ENCODE measurements around the gene TAS2R41.
"Not testable (repeated sequence)": the region's sequence is repeated elsewhere in the genome, so short reads cannot be mapped to it uniquely, and the experiment has no call there.

Gene TAS2R41

GRCh38 chr7:143485094-143485493 lies 7.4 kb downstream of the TAS2R41 start:
- peak in 2 of 3 donors; percentile 58 to 73 for DNase-seq
- Histone ChIP-seq H3K36me3 (ENCODE audit: control insufficient read depth in 4 of 4, insufficient read depth in 4 of 4, low read length in 3 of 4) (no peaks in the 10 kb centered on the region), H3K27ac (ENCODE audit: insufficient read depth in 1 of 2, low read depth in 1 of 2, low read length in 2 of 2, poor library complexity in 1 of 2, severe bottlenecking in 2 of 2) (peak overlapping the region in 1 of 2 experiments; percentile 10), H3K4me3 (ENCODE audit: control insufficient read depth in 1 of 7, extremely low read depth in 1 of 7, insufficient read depth in 4 of 7, low read depth in 2 of 7, low read length in 6 of 7) (no peak overlapping the region), H3K27me3 (replicated peaks in 2 of 5; ENCODE audit: control insufficient read depth in 4 of 5, insufficient read depth in 5 of 5, low read length in 4 of 5) (no peaks in the 10 kb centered on the region), H3K4me1 (ENCODE audit: control extremely low read depth in 1 of 4, control insufficient read depth in 4 of 4, insufficient read depth in 4 of 4, low read length in 3 of 4) (peaks cover 0 to 10% (median 8%) of the 10 kb centered on the region in 4 experiments), H3K9me3 (ENCODE audit: control extremely low read depth in 1 of 5, control insufficient read depth in 4 of 5, insufficient read depth in 2 of 5, low read depth in 1 of 5, low read length in 4 of 5) (peaks cover 0 to 1% (median 0%) of the 10 kb centered on the region in 5 experiments)
- ChIA-PET POLR2A (no interaction called here), CTCF (interaction anchor here (1.1 to 4.8 kb wide), 4 partner anchors 10 to 45 kb away, joined by 3 to 17 read pairs (median 4); no protein-coding TSS in a partner anchor)

- POLR2A ChIA-PET = no interaction called here
- H3K4me3 ChIP-seq (ENCODE audit: control insufficient read depth in 1 of 7, extremely low read depth in 1 of 7, insufficient read depth in 4 of 7, low read depth in 2 of 7, low read length in 6 of 7) = no peak overlapping the region
- DNase-seq = no peak
- H3K27me3 ChIP-seq (replicated peaks in 2 of 5; ENCODE audit: control insufficient read depth in 4 of 5, insufficient read depth in 5 of 5, low read length in 4 of 5) = no peaks in the 10 kb centered on the region
- H3K9me3 ChIP-seq (ENCODE audit: control extremely low read depth in 1 of 5, control insufficient read depth in 4 of 5, insufficient read depth in 2 of 5, low read depth in 1 of 5, low read length in 4 of 5) = peaks cover 0 to 1% (median 0%) of the 10 kb centered on the region in 5 experiments
- 91% methylated on average over 6 of the region's 6 CpGs for WGBS (ENCODE audit: insufficient coverage)
- CTCF ChIA-PET = interaction anchor here (1.1 to 4.8 kb wide), 4 partner anchors 9 to 45 kb away, joined by 3 to 17 read pairs (median 4); no protein-coding TSS in a partner anchor
- peak overlapping the region in 1 of 2 experiments; percentile 10 for H3K27ac ChIP-seq (ENCODE audit: insufficient read depth in 1 of 2, low read depth in 1 of 2, low read length in 2 of 2, poor library complexity in 1 of 2, severe bottlenecking in 2 of 2)
- peaks cover 0 to 10% (median 8%) of the 10 kb centered on the region in 4 experiments for H3K4me1 ChIP-seq (ENCODE audit: control extremely low read depth in 1 of 4, control insufficient read depth in 4 of 4, insufficient read depth in 4 of 4, low read length in 3 of 4)
- H3K36me3 ChIP-seq (ENCODE audit: control insufficient read depth in 4 of 4, insufficient read depth in 4 of 4, low read length in 3 of 4) = no peaks in the 10 kb centered on the region
These were observed 7.8 kb downstream of the TAS2R41 start for GRCh38 chr7:143485500-143485899.

- H3K4me3 ChIP-seq (ENCODE audit: control insufficient read depth in 1 of 7, extremely low read depth in 1 of 7, insufficient read depth in 4 of 7, low read depth in 2 of 7, low read length in 6 of 7); H3K36me3 ChIP-seq (ENCODE audit: control insufficient read depth in 4 of 4, insufficient read depth in 4 of 4, low read length in 3 of 4); H3K27ac ChIP-seq (ENCODE audit: insufficient read depth in 1 of 2, low read depth in 1 of 2, low read length in 2 of 2, poor library complexity in 1 of 2, severe bottlenecking in 2 of 2); H3K27me3 ChIP-seq (replicated peaks in 2 of 5; ENCODE audit: control insufficient read depth in 4 of 5, insufficient read depth in 5 of 5, low read length in 4 of 5); H3K9me3 ChIP-seq (ENCODE audit: control extremely low read depth in 1 of 5, control insufficient read depth in 4 of 5, insufficient read depth in 2 of 5, low read depth in 1 of 5, low read length in 4 of 5); POLR2A ChIA-PET: not testable (repeated sequence)
- CTCF ChIA-PET = interaction anchor here (1.2 to 4.8 kb wide), 2 partner anchors 15 to 18 kb away, joined by 3 to 17 read pairs; no protein-coding TSS in a partner anchor
- 100% methylated on average over 2 of the region's 3 CpGs for WGBS (ENCODE audit: insufficient coverage)
- peaks cover 0 to 13% (median 8%) of the 10 kb centered on the region in 4 experiments for H3K4me1 ChIP-seq (ENCODE audit: control extremely low read depth in 1 of 4, control insufficient read depth in 4 of 4, insufficient read depth in 4 of 4, low read length in 3 of 4)
- DNase-seq = peak in 1 of 3 donors; percentile 43
These were observed 8.6 kb downstream of the TAS2R41 start for GRCh38 chr7:143486266-143486665.

GRCh38 chr7:143487061-143487460 lies 9.4 kb downstream of the TAS2R41 start:
- no peak for DNase-seq
- ChIA-PET CTCF (interaction anchor here (0.6 to 4.8 kb wide), 4 partner anchors 17 to 247 kb away, joined by 3 to 17 read pairs (median 3); no protein-coding TSS in a partner anchor), POLR2A (no interaction called here)
- H3K27ac ChIP-seq (ENCODE audit: insufficient read depth in 1 of 2, low read depth in 1 of 2, low read length in 2 of 2, poor library complexity in 1 of 2, severe bottlenecking in 2 of 2) = peak overlapping the region in 1 of 2 experiments; percentile 32
- no peaks in the 10 kb centered on the region for H3K27me3 ChIP-seq (replicated peaks in 2 of 5; ENCODE audit: control insufficient read depth in 4 of 5, insufficient read depth in 5 of 5, low read length in 4 of 5)
- H3K4me3 ChIP-seq (ENCODE audit: control insufficient read depth in 1 of 7, extremely low read depth in 1 of 7, insufficient read depth in 4 of 7, low read depth in 2 of 7, low read length in 6 of 7) = no peak overlapping the region
- WGBS (ENCODE audit: insufficient coverage) = no CpG with 5 or more reads among the region's 2 CpGs
- peaks cover 0 to 13% (median 9%) of the 10 kb centered on the region in 4 experiments for H3K4me1 ChIP-seq (ENCODE audit: control extremely low read depth in 1 of 4, control insufficient read depth in 4 of 4, insufficient read depth in 4 of 4, low read length in 3 of 4)
- no peaks in the 10 kb centered on the region for H3K36me3 ChIP-seq (ENCODE audit: control insufficient read depth in 4 of 4, insufficient read depth in 4 of 4, low read length in 3 of 4)
- H3K9me3 ChIP-seq (ENCODE audit: control extremely low read depth in 1 of 5, control insufficient read depth in 4 of 5, insufficient read depth in 2 of 5, low read depth in 1 of 5, low read length in 4 of 5) = no peaks in the 10 kb centered on the region

- H3K36me3 ChIP-seq (ENCODE audit: control insufficient read depth in 4 of 4, insufficient read depth in 4 of 4, low read length in 3 of 4) = no peaks in the 10 kb centered on the region
- H3K27ac ChIP-seq (ENCODE audit: insufficient read depth in 1 of 2, low read depth in 1 of 2, low read length in 2 of 2, poor library complexity in 1 of 2, severe bottlenecking in 2 of 2) = peak overlapping the region in 1 of 2 experiments; percentile 32
- H3K9me3 ChIP-seq (ENCODE audit: control extremely low read depth in 1 of 5, control insufficient read depth in 4 of 5, insufficient read depth in 2 of 5, low read depth in 1 of 5, low read length in 4 of 5) = no peaks in the 10 kb centered on the region
- POLR2A ChIA-PET = no interaction called here
- no peaks in the 10 kb centered on the region for H3K27me3 ChIP-seq (replicated peaks in 2 of 5; ENCODE audit: control insufficient read depth in 4 of 5, insufficient read depth in 5 of 5, low read length in 4 of 5)
- H3K4me1 ChIP-seq (ENCODE audit: control extremely low read depth in 1 of 4, control insufficient read depth in 4 of 4, insufficient read depth in 4 of 4, low read length in 3 of 4) = peaks cover 0 to 18% (median 10%) of the 10 kb centered on the region in 4 experiments
- CTCF ChIA-PET = interaction anchor here (0.6 to 4.8 kb wide), 5 partner anchors 12 to 247 kb away, joined by 3 to 17 read pairs (median 3); no protein-coding TSS in a partner anchor
- H3K4me3 ChIP-seq (ENCODE audit: control insufficient read depth in 1 of 7, extremely low read depth in 1 of 7, insufficient read depth in 4 of 7, low read depth in 2 of 7, low read length in 6 of 7) = peak overlapping the region in 2 of 7 experiments; percentile 20 to 59
- DNase-seq = peak in 2 of 3 donors; percentile 62 to 69
- 33% methylated on average over 5 of the region's 5 CpGs for WGBS (ENCODE audit: insufficient coverage)
These were observed 9.9 kb downstream of the TAS2R41 start for GRCh38 chr7:143487566-143487965.

- H3K27ac ChIP-seq (ENCODE audit: insufficient read depth in 1 of 2, low read depth in 1 of 2, low read length in 2 of 2, poor library complexity in 1 of 2, severe bottlenecking in 2 of 2) = no peak overlapping the region
- no peaks in the 10 kb centered on the region for H3K27me3 ChIP-seq (replicated peaks in 2 of 5; ENCODE audit: control insufficient read depth in 4 of 5, insufficient read depth in 5 of 5, low read length in 4 of 5)
- ChIA-PET POLR2A (no interaction called here), CTCF (interaction anchor here (1.1 to 3.5 kb wide), 9 partner anchors 9 to 536 kb away, joined by 3 to 31 read pairs (median 4); no protein-coding TSS in a partner anchor)
- H3K4me1 ChIP-seq (ENCODE audit: control extremely low read depth in 1 of 4, control insufficient read depth in 4 of 4, insufficient read depth in 4 of 4, low read length in 3 of 4) = peaks cover 0 to 24% (median 10%) of the 10 kb centered on the region in 4 experiments
- H3K4me3 ChIP-seq (ENCODE audit: control insufficient read depth in 1 of 7, extremely low read depth in 1 of 7, insufficient read depth in 4 of 7, low read depth in 2 of 7, low read length in 6 of 7) = no peak overlapping the region
- peak; percentile 39 to 42 (median 40) for DNase-seq
- no peaks in the 10 kb centered on the region for H3K36me3 ChIP-seq (ENCODE audit: control insufficient read depth in 4 of 4, insufficient read depth in 4 of 4, low read length in 3 of 4)
- no peaks in the 10 kb centered on the region for H3K9me3 ChIP-seq (ENCODE audit: control extremely low read depth in 1 of 5, control insufficient read depth in 4 of 5, insufficient read depth in 2 of 5, low read depth in 1 of 5, low read length in 4 of 5)
- WGBS (ENCODE audit: insufficient coverage) = 100% methylated on average over 1 of the region's 1 CpG
These were observed 13.1 kb downstream of the TAS2R41 start for GRCh38 chr7:143490717-143491306.

GRCh38 chr7:143492043-143492471 lies 14.4 kb downstream of the TAS2R41 start:
- H3K4me1 ChIP-seq (ENCODE audit: control extremely low read depth in 1 of 4, control insufficient read depth in 4 of 4, insufficient read depth in 4 of 4, low read length in 3 of 4) = peaks cover 0 to 29% (median 8%) of the 10 kb centered on the region in 4 experiments
- no peak overlapping the region for H3K4me3 ChIP-seq (ENCODE audit: control insufficient read depth in 1 of 7, extremely low read depth in 1 of 7, insufficient read depth in 4 of 7, low read depth in 2 of 7, low read length in 6 of 7)
- WGBS (ENCODE audit: insufficient coverage) = 70% methylated on average over 1 of the region's 2 CpGs
- POLR2A ChIA-PET = no interaction called here
- DNase-seq = peak; percentile 31 to 89 (median 75)
- no peaks in the 10 kb centered on the region for H3K36me3 ChIP-seq (ENCODE audit: control insufficient read depth in 4 of 4, insufficient read depth in 4 of 4, low read length in 3 of 4)
- no peaks in the 10 kb centered on the region for H3K27me3 ChIP-seq (replicated peaks in 2 of 5; ENCODE audit: control insufficient read depth in 4 of 5, insufficient read depth in 5 of 5, low read length in 4 of 5)
- peak overlapping the region in 1 of 2 experiments; percentile 52 for H3K27ac ChIP-seq (ENCODE audit: insufficient read depth in 1 of 2, low read depth in 1 of 2, low read length in 2 of 2, poor library complexity in 1 of 2, severe bottlenecking in 2 of 2)
- CTCF ChIA-PET = interaction anchor here (0.7 to 3.5 kb wide), 5 partner anchors 8 to 361 kb away, joined by 3 to 31 read pairs (median 3); no protein-coding TSS in a partner anchor
- no peaks in the 10 kb centered on the region for H3K9me3 ChIP-seq (ENCODE audit: control extremely low read depth in 1 of 5, control insufficient read depth in 4 of 5, insufficient read depth in 2 of 5, low read depth in 1 of 5, low read length in 4 of 5)
